Chondrocyte (in vitro differentiated cells): Measurements from ENCODE around the gene ITPR2. TPM values are rescaled to one million over a fixed set of nuclear protein-coding genes. Genes with fewer than 3 reads are reported as not detected.
"Not testable (repeated sequence)": the region's sequence is repeated elsewhere in the genome, so short reads cannot be mapped to it uniquely, and the experiment has no call there.

ENCODE experiments used
- DNase-seq: peaks from one replicate; pipeline ENCODE4 v3.0.0; 2021; ENCODE audit warnings: mixed read lengths, low spot score
- H3K27ac Mint-ChIP-seq: one replicate; pipeline ENCODE4 v1.8.0; 2021; ENCODE audit warnings: mild to moderate bottlenecking, moderate library complexity, mixed read lengths; ENCODE audit not compliant: unreplicated experiment
- H3K27me3 Mint-ChIP-seq: 2 replicates; pipeline ENCODE4 v1.8.0; 2021; ENCODE audit warnings: low read depth, mixed read lengths
- H3K36me3 Mint-ChIP-seq: 2 replicates; pipeline ENCODE4 v1.8.0; 2021; ENCODE audit warnings: low read depth, mixed read lengths
- H3K4me1 Mint-ChIP-seq: 2 replicates; pipeline ENCODE4 v1.8.0; 2021; ENCODE audit warnings: low read depth, mild to moderate bottlenecking, mixed read lengths
- H3K4me3 Mint-ChIP-seq: one replicate; pipeline ENCODE4 v1.8.0; 2021; ENCODE audit warnings: mild to moderate bottlenecking, moderate library complexity, mixed read lengths; ENCODE audit not compliant: unreplicated experiment
- H3K9me3 Mint-ChIP-seq: 2 replicates; pipeline ENCODE4 v1.8.0; 2021; ENCODE audit warnings: low read depth, mixed read lengths
- total RNA-seq: library from RNA; stranded (reverse); gene quantifications from 3 replicates; pipeline ENCODE4 v1.2.1, GENCODE V29; 2021
- TF ChIP-seq, protein P1 (sequence below): fragments of 200-600 bp; sonication (generic); IDR thresholded peaks from 2 replicates; pipeline ENCODE4 v1.5.0; 2021; ENCODE audit warnings: antibody characterized with exemption, mild to moderate bottlenecking, moderate library complexity

Gene ITPR2
- total RNA-seq, 1 donor from 2014 or later: 18.7 TPM

DNA sequence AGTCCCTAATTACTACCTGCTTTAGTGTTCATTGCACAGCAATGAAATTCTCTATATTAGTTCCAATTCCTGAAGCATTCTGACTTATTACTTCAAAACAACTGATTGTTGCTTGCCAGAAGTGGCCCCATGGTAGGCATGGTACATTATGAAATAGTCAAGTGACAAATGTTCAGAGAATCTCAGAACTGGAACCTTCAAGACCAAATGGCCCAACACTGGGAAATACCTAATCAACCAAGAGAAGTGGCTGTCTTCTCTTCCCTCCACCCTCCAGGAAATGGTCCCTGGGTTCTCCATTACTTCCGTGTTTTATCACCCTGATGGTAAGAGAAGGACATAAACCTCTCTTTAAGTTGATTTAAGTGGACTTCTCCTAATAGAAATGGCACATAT lies 49.9 kb downstream of the ITPR2 start:
- TF ChIP-seq, protein P1, sequence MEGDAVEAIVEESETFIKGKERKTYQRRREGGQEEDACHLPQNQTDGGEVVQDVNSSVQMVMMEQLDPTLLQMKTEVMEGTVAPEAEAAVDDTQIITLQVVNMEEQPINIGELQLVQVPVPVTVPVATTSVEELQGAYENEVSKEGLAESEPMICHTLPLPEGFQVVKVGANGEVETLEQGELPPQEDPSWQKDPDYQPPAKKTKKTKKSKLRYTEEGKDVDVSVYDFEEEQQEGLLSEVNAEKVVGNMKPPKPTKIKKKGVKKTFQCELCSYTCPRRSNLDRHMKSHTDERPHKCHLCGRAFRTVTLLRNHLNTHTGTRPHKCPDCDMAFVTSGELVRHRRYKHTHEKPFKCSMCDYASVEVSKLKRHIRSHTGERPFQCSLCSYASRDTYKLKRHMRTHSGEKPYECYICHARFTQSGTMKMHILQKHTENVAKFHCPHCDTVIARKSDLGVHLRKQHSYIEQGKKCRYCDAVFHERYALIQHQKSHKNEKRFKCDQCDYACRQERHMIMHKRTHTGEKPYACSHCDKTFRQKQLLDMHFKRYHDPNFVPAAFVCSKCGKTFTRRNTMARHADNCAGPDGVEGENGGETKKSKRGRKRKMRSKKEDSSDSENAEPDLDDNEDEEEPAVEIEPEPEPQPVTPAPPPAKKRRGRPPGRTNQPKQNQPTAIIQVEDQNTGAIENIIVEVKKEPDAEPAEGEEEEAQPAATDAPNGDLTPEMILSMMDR: no peak
- H3K9me3 Mint-ChIP-seq: peaks cover 4% of the 10 kb centered on the region
- H3K4me3 Mint-ChIP-seq: no peak overlapping the region
- H3K27ac Mint-ChIP-seq: no peak overlapping the region
- peaks cover 5% of the 10 kb centered on the region for H3K36me3 Mint-ChIP-seq
- DNase-seq: no peak
- H3K4me1 Mint-ChIP-seq: peaks cover 16% of the 10 kb centered on the region
- H3K27me3 Mint-ChIP-seq: no peaks in the 10 kb centered on the region

DNA sequence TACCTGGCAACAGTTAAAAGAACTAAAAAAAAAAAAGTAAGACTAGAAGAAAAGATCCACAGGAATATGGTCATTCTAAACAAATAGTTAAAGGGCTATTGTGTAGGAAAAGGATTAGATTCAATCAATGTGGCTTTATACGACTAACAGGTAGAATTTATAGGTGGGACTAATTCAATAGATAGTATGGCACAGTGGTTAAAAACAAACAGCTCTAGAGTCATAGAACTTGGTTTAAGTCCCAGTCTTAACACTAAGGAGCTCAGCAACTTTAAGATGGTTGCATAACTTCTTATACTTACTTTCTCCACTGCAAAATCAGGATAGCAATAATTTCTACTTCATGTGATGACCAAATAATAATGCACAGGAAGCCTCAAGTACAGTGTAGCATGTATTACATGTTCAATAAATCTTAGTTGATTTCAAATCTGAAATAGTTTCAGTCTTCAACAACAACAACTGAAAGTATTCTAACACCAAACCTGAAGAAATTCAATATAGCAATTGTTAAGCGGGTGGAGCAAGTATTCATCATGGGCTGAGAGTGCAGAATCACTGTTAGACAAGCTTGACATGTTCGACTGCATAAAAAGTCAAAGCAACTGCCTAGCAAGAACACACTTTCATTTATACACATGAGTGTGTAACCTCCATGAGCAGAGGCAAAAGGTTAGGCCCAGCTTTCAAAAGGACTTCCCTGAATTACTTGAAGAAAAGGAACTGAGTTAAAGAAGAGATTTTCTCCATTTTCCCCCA lies 50.4 kb downstream of the ITPR2 start:
- H3K27ac Mint-ChIP-seq: no peak overlapping the region
- H3K4me3 Mint-ChIP-seq: no peak overlapping the region
- TF ChIP-seq, protein P1: no peak
- no peak for DNase-seq
- H3K4me1 Mint-ChIP-seq: peaks cover 13% of the 10 kb centered on the region
- peaks cover 7% of the 10 kb centered on the region for H3K9me3 Mint-ChIP-seq
- no peaks in the 10 kb centered on the region for H3K27me3 Mint-ChIP-seq
- H3K36me3 Mint-ChIP-seq: peaks cover 5% of the 10 kb centered on the region

DNA sequence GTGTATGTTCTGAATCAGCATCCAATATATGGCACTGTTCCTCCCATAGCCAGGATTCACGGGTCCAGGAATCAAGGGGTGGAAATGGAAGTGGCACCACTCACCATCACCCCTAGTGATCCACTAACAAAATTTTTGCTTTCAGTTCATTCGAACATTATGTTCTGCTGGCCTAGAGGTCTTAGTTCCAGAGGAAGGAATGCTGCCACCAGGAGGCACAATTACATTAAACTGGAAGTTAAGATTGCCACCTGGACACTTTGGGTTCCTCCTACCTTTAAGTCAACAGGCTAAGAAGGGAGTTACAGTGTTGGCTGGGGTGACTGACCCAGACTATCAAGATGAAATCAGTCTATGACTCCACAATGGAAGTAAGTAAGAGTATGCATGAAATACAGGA lies 52.3 kb downstream of the ITPR2 start:
- not testable (repeated sequence) for DNase-seq, H3K4me3 Mint-ChIP-seq, H3K4me1 Mint-ChIP-seq, H3K27ac Mint-ChIP-seq, H3K27me3 Mint-ChIP-seq
- H3K9me3 Mint-ChIP-seq: peaks cover 21% of the 10 kb centered on the region
- H3K36me3 Mint-ChIP-seq: peaks cover 19% of the 10 kb centered on the region
- TF ChIP-seq, protein P1: peak; percentile 24

DNA sequence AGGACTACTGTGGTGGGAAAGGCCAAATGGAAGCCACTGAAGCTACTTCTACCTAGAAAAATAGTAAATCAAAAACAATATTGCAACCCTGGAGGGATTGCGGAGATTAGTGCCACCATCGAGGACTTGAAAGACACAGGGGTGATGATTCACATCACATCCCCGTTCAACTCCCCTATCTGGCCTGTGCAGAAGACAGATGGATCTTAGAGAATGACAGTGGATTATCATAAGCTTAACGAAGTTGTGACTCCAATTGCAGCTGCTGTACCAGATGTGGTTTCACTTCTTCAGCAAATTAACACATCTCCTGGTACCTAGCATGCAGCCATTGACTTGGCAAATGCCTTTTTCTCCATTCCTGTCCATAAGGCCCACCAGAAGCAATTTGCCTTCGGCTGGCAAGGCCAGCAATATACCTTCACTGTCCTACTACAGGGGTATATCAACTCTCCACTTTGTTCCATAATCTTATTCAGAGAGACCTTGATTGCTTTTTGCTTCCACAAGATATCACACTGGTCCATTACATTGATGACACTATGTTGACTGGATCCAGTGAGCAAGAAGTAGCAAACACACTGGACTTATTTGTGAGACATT lies 54.7 kb downstream of the ITPR2 start:
- not testable (repeated sequence) for DNase-seq, H3K27ac Mint-ChIP-seq, H3K4me1 Mint-ChIP-seq, H3K27me3 Mint-ChIP-seq, H3K4me3 Mint-ChIP-seq
- H3K9me3 Mint-ChIP-seq: peaks cover 30% of the 10 kb centered on the region
- H3K36me3 Mint-ChIP-seq: peaks cover 24% of the 10 kb centered on the region

DNA sequence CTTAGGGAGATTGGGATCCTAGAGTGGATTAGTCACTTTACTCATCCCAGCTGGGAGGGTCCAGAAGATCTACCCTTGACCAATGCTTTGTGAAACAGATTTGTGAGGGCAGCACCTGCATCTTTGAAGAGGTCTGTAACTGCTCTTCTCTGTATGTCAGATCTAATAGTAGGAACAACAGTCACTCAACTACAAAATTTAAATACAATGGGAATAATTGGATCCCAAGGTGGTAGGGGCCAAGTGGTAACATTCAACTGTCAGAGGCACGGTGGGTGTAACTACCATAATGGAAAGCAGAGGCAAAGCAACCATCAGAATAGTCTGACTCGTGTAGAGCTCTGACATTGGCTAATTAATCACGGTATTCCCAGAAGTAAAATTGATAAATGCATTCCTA lies 55.8 kb downstream of the ITPR2 start:
- no peak for DNase-seq
- TF ChIP-seq, protein P1: no peak
- Mint-ChIP-seq H3K4me3 (no peak overlapping the region), H3K27me3 (no peaks in the 10 kb centered on the region), H3K36me3 (peaks cover 24% of the 10 kb centered on the region), H3K27ac (no peak overlapping the region), H3K4me1 (no peaks in the 10 kb centered on the region), H3K9me3 (peaks cover 30% of the 10 kb centered on the region)

DNA sequence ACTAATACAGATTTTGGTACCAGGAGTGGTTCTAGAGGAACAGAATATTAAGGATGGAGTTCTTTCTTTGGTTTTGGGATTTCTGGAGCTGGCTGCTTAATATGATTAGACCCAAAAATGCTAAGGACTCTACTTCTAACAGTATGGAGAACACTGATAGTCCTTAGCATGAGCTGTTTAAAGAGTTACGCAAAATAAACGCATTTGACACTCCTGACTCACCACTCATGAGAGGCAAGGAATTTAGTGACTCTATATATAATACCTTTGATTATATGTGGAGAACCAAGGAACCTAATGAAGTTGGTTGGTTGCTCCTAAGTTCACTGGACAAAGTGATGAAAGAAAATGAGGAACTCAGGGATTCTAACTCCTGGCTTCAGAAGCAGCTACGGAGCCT lies 57.0 kb downstream of the ITPR2 start:
- not testable (repeated sequence) for H3K27me3 Mint-ChIP-seq, H3K4me3 Mint-ChIP-seq, H3K27ac Mint-ChIP-seq, DNase-seq, H3K4me1 Mint-ChIP-seq
- Mint-ChIP-seq H3K9me3 (peaks cover 30% of the 10 kb centered on the region), H3K36me3 (peaks cover 24% of the 10 kb centered on the region)
